IMR-90 (cell line): Measurements from ENCODE around the gene SCIN. TPM values are rescaled to one million over a fixed set of nuclear protein-coding genes. Genes with fewer than 3 reads are reported as not detected.

Experiments
- FOS ChIP-seq: fragments of 150-350 bp; IDR thresholded peaks from 2 replicates; pipeline ENCODE4 v1.6.1; 2016; ENCODE audit warnings: low read depth, low read length
- MAFK ChIP-seq: IDR thresholded peaks from 2 replicates; pipeline ENCODE4 v1.6.1; 2012; ENCODE audit warnings: low read depth, low read length, improper control_type of control experiment
- SMC3 ChIP-seq: fragments of 150-350 bp; IDR thresholded peaks from 2 replicates; pipeline ENCODE4 v1.6.1; 2016; ENCODE audit warnings: low read depth, mild to moderate bottlenecking, antibody characterized with exemption, low read length, moderate library complexity
- USF2 ChIP-seq: fragments of 150-350 bp; IDR thresholded peaks from 2 replicates; pipeline ENCODE4 v1.6.1; 2017; ENCODE audit warnings: mild to moderate bottlenecking, antibody characterized with exemption, low read length, low read depth
- polyA plus RNA-seq, 3 experiments: library from polyadenylated mRNA; depleted of rRNA; stranded (reverse); fragments of >200 nt; gene quantifications; 2 replicates each; pipeline ENCODE4 v1.2.3, GENCODE V29; 2012; ENCODE audit warnings: low replicate concordance in 1 of 3
- total RNA-seq: library from RNA; depleted of rRNA; stranded (reverse); fragments of >200 nt; gene quantifications from 2 replicates; pipeline ENCODE4 v1.2.3, GENCODE V29; 2012

Gene SCIN
- total and polyA plus RNA-seq, 2 of the 4 experiments (the other 2 are of a cell fraction) = under 0.01 to 0.05 TPM

GRCh38 chr7:12570534-12571461, at the start of gene SCIN (continued):
- no peak for TF ChIP-seq USF2
- no peak for TF ChIP-seq SMC3
- no peak for TF ChIP-seq MAFK
- no peak for TF ChIP-seq FOS
